DND-41 (cell line): ENCODE data around the gene UBASH3B.

Experiments used
- EZH2 ChIP-seq: IDR thresholded peaks from 3 replicates; pipeline ENCODE4 v1.6.1; 2012; ENCODE audit warnings: borderline replicate concordance, low read depth, mild to moderate bottlenecking, moderate library complexity, low read length, inconsistent platforms; ENCODE audit not compliant: severe bottlenecking
- TF ChIP-seq, protein P1 (sequence below): IDR thresholded peaks from 2 replicates; pipeline ENCODE4 v1.5.1; 2012; ENCODE audit warnings: borderline replicate concordance, low read length, moderate library complexity, mild to moderate bottlenecking; ENCODE audit not compliant: poor library complexity, severe bottlenecking; ENCODE audit errors: extremely low read depth

DNA sequence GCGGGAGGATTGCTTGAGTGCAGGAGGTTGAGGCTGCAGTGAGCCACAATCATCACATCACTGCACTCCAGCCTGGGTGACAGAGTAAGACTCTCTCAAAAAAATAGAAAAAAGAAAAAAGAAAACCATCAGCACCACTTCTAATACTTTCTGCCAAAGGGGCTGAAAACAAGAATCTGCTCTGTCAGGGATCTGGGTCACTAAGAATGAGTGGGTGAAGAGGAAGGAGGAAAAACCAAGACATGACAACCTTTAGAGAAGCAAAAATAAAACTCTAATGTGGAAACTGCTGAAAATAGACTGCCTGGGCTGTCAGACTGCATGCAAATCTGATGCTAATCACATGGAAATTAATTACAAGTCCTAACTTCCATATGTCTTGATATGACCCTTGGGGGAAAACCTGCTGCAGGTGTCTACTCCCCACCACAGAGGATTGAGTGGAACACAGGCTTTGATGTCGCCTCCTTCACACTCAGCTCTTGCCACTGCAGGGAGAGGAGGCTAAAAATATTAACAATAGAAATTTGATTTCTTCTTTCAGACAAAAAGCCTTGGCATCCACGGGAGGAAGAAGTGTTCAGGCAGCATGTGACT lies 120.3 kb downstream of the UBASH3B start:
- TF ChIP-seq, protein P1, sequence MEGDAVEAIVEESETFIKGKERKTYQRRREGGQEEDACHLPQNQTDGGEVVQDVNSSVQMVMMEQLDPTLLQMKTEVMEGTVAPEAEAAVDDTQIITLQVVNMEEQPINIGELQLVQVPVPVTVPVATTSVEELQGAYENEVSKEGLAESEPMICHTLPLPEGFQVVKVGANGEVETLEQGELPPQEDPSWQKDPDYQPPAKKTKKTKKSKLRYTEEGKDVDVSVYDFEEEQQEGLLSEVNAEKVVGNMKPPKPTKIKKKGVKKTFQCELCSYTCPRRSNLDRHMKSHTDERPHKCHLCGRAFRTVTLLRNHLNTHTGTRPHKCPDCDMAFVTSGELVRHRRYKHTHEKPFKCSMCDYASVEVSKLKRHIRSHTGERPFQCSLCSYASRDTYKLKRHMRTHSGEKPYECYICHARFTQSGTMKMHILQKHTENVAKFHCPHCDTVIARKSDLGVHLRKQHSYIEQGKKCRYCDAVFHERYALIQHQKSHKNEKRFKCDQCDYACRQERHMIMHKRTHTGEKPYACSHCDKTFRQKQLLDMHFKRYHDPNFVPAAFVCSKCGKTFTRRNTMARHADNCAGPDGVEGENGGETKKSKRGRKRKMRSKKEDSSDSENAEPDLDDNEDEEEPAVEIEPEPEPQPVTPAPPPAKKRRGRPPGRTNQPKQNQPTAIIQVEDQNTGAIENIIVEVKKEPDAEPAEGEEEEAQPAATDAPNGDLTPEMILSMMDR: no peak
- no peak for TF ChIP-seq EZH2
